ENCODE measurements around the gene ST6GALNAC3.
"Not testable (repeated sequence)": the region's sequence is repeated elsewhere in the genome, so short reads cannot be mapped to it uniquely, and the experiment has no call there.

Gene ST6GALNAC3

GRCh38 chr1:76644139-76644538 lies 569.6 kb downstream of the ST6GALNAC3 start:
- Histone ChIP-seq H3K4me2 (ENCODE audit: low read depth, low read length, poor library complexity, severe bottlenecking) (no peak overlapping the region), H4K20me1 (ENCODE audit: insufficient read depth, low read length, poor library complexity, severe bottlenecking) (no peaks in the 10 kb centered on the region)

DNA sequence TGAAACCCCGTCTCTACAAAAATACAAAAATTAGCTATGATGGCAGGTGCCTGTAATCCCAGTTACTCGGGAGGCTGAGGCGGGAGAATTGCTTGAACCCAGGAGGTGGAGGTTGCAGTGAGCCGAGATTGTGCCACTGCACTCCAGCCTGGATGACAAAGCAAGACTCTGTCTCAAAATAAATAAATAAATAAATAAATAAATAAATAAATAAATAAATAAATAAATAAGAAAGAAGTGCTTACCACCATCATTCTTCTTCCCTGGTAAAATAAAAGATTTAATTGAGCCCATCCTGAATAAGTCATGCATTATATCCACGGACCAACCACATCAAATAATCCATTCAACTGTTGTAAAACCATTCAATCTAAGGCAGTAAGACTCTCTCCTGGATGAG lies 578.3 kb downstream of the ST6GALNAC3 start:
- H3K36me3 ChIP-seq (ENCODE audit: insufficient read depth, low read length); H3K9me3 ChIP-seq (ENCODE audit: insufficient read depth, low read depth, low read length); H2AFZ ChIP-seq (ENCODE audit: low read length); H3K4me1 ChIP-seq (ENCODE audit: insufficient read depth, low read length, poor library complexity, severe bottlenecking); H3K27me3 ChIP-seq (ENCODE audit: insufficient read depth, low read length, poor library complexity, severe bottlenecking); H3F3A ChIP-seq (ENCODE audit: low read depth); H4K20me1 ChIP-seq (ENCODE audit: insufficient read depth, low read length, poor library complexity, severe bottlenecking); H3K9ac ChIP-seq (ENCODE audit: low read depth, low read length, poor library complexity, severe bottlenecking); H3K4me3 ChIP-seq (ENCODE audit: low read length, poor library complexity, severe bottlenecking); H3K9me2 ChIP-seq (replicated peaks; ENCODE audit: low read depth, low read length); H3K4me2 ChIP-seq (ENCODE audit: low read depth, low read length, poor library complexity, severe bottlenecking); H3K79me2 ChIP-seq (ENCODE audit: insufficient read depth, low read length): not testable (repeated sequence)

More at GRCh38 chr1:76644139-76644538, 569.6 kb downstream of the ST6GALNAC3 start:
- Histone ChIP-seq H3K9ac (ENCODE audit: low read depth, low read length, poor library complexity, severe bottlenecking) (no peak overlapping the region), H3K9me3 (ENCODE audit: insufficient read depth, low read depth, low read length) (no peaks in the 10 kb centered on the region; the same call in 1 of the 2 replicates), H3K36me3 (ENCODE audit: insufficient read depth, low read length) (no peaks in the 10 kb centered on the region), H2AFZ (ENCODE audit: low read length) (no peak overlapping the region), H3K79me2 (ENCODE audit: insufficient read depth, low read length) (no peaks in the 10 kb centered on the region), H3K4me3 (ENCODE audit: low read length, poor library complexity, severe bottlenecking) (no peak overlapping the region), H3K27me3 (ENCODE audit: insufficient read depth, low read length, poor library complexity, severe bottlenecking) (no peaks in the 10 kb centered on the region), H3K4me1 (ENCODE audit: insufficient read depth, low read length, poor library complexity, severe bottlenecking) (no peaks in the 10 kb centered on the region), H3K9me2 (replicated peaks; ENCODE audit: low read depth, low read length) (no peaks in the 10 kb centered on the region), H3F3A (ENCODE audit: low read depth) (no peaks in the 10 kb centered on the region)
- TF ChIP-seq EZH2phosphoT487 (IDR thresholded peaks at IDR 0.05; ENCODE audit: borderline replicate concordance), result no peak
- TF ChIP-seq, protein P1, sequence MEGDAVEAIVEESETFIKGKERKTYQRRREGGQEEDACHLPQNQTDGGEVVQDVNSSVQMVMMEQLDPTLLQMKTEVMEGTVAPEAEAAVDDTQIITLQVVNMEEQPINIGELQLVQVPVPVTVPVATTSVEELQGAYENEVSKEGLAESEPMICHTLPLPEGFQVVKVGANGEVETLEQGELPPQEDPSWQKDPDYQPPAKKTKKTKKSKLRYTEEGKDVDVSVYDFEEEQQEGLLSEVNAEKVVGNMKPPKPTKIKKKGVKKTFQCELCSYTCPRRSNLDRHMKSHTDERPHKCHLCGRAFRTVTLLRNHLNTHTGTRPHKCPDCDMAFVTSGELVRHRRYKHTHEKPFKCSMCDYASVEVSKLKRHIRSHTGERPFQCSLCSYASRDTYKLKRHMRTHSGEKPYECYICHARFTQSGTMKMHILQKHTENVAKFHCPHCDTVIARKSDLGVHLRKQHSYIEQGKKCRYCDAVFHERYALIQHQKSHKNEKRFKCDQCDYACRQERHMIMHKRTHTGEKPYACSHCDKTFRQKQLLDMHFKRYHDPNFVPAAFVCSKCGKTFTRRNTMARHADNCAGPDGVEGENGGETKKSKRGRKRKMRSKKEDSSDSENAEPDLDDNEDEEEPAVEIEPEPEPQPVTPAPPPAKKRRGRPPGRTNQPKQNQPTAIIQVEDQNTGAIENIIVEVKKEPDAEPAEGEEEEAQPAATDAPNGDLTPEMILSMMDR (conservative IDR thresholded peaks at IDR 0.05; ENCODE audit: low read length), result no peak

DNA sequence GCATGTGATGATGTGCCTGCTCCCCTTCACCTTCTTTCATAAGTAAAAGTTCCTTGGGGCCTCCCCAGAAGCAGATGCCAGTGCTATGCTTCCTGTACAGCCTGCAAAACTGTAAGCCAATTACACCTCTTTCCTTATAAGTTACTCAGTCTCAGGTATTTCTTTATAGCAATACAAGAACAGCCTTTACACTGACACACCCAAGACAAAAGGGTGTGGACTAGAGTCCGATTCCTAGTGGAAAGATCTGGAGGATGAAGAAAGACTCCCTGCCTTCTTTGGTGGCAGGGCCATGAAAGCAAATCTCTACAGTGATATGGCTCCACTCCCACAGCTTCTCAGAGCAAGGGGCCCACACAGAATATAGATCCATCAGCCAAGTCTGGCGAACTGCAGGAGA lies 583.1 kb downstream of the ST6GALNAC3 start:
- H3K9me3 ChIP-seq (ENCODE audit: insufficient read depth, low read depth, low read length), result no peaks in the 10 kb centered on the region
- no peak for TF ChIP-seq EZH2phosphoT487 (IDR thresholded peaks at IDR 0.05; ENCODE audit: borderline replicate concordance)
- TF ChIP-seq, protein P1 (conservative IDR thresholded peaks at IDR 0.05; ENCODE audit: low read length), result no peak
- no peaks in the 10 kb centered on the region for H3K27me3 ChIP-seq (ENCODE audit: insufficient read depth, low read length, poor library complexity, severe bottlenecking)
- H3K36me3 ChIP-seq (ENCODE audit: insufficient read depth, low read length), result no peaks in the 10 kb centered on the region
- H3K9ac ChIP-seq (ENCODE audit: low read depth, low read length, poor library complexity, severe bottlenecking), result no peak overlapping the region
- H3F3A ChIP-seq (ENCODE audit: low read depth), result no peaks in the 10 kb centered on the region
- no peak overlapping the region for H3K4me3 ChIP-seq (ENCODE audit: low read length, poor library complexity, severe bottlenecking)
- H2AFZ ChIP-seq (ENCODE audit: low read length), result no peak overlapping the region
- H3K4me2 ChIP-seq (ENCODE audit: low read depth, low read length, poor library complexity, severe bottlenecking), result no peak overlapping the region
- 0 out of 2 replicates have a peak, but pooled peaks cover 3% of the 10 kb centered on the region for H3K9me2 ChIP-seq (replicated peaks; ENCODE audit: low read depth, low read length)
- H3K79me2 ChIP-seq (ENCODE audit: insufficient read depth, low read length), result no peaks in the 10 kb centered on the region
- no peaks in the 10 kb centered on the region for H4K20me1 ChIP-seq (ENCODE audit: insufficient read depth, low read length, poor library complexity, severe bottlenecking)
- no peaks in the 10 kb centered on the region for H3K4me1 ChIP-seq (ENCODE audit: insufficient read depth, low read length, poor library complexity, severe bottlenecking)

DNA sequence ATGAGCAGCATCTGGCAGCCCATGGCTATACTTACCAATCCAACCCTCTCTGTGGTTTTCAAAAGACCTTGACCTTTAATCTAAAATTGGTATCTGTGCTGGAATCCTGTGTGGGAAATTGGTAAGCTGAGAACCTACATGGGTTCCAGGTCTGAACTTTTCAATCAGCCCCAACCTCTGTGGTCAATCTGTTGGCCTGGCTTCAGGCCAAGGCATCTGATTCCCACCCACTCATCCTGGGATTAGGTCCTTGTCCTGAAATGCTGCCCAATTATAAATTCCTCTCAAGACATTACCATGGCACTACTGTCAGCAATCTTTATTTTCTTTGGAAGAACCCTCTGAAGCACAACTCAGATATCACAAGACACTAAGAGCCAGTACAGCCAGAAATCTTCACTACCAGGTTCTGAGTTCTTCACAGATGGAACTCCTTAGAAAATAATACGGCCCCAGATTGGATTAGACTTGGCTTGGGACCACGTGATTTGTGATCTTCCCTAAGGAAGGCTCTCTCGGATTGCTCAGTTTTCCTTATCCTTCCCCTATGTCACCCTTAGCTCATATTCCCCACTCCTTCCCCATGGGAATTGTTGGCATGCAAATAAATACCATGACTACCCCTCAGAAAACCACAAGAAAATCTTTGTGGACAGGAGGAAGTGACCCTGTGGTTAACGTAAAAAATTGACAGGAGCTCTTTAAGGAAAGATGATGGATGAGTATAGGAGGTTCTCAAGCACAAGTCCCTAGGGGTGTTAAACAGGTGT lies 584.8 kb downstream of the ST6GALNAC3 start:
- Histone ChIP-seq H2AFZ (ENCODE audit: low read length) (no peak overlapping the region), H3K4me1 (ENCODE audit: insufficient read depth, low read length, poor library complexity, severe bottlenecking) (no peaks in the 10 kb centered on the region), H3K9me2 (replicated peaks; ENCODE audit: low read depth, low read length) (0 out of 2 replicates have a peak, but pooled peaks cover 3% of the 10 kb centered on the region), H4K20me1 (ENCODE audit: insufficient read depth, low read length, poor library complexity, severe bottlenecking) (no peaks in the 10 kb centered on the region), H3K79me2 (ENCODE audit: insufficient read depth, low read length) (no peaks in the 10 kb centered on the region), H3K9ac (ENCODE audit: low read depth, low read length, poor library complexity, severe bottlenecking) (no peak overlapping the region), H3K27me3 (ENCODE audit: insufficient read depth, low read length, poor library complexity, severe bottlenecking) (no peaks in the 10 kb centered on the region), H3K9me3 (ENCODE audit: insufficient read depth, low read depth, low read length) (no peaks in the 10 kb centered on the region), H3K4me3 (ENCODE audit: low read length, poor library complexity, severe bottlenecking) (no peak overlapping the region), H3F3A (ENCODE audit: low read depth) (no peaks in the 10 kb centered on the region), H3K4me2 (ENCODE audit: low read depth, low read length, poor library complexity, severe bottlenecking) (no peak overlapping the region), H3K36me3 (ENCODE audit: insufficient read depth, low read length) (no peaks in the 10 kb centered on the region)
- TF ChIP-seq EZH2phosphoT487 (IDR thresholded peaks at IDR 0.05; ENCODE audit: borderline replicate concordance), result no peak
- TF ChIP-seq, protein P1 (conservative IDR thresholded peaks at IDR 0.05; ENCODE audit: low read length), result no peak

All from Loucy (cell line).